Esophagus muscularis mucosa (tissue), 4 donors: ENCODE results near the gene SLC25A26.

Source experiments
- CTCF ChIP-seq, 3 experiments: fragments of 200-600 bp in 2 of 3; fragments of 450-650 bp in 1 of 3; sonication (generic) in 2 of 3; IDR thresholded peaks; one replicate each; pipeline ENCODE4 v1.5.1; 2017 to 2019; ENCODE audit warnings: antibody characterized with exemption in 3 of 3, mild to moderate bottlenecking in 2 of 3, moderate library complexity in 1 of 3
- EP300 ChIP-seq: sonication (generic); formaldehyde crosslinking; IDR thresholded peaks from one replicate; pipeline ENCODE4 v1.6.1; 2017; ENCODE audit warnings: antibody characterized with exemption
- POLR2A ChIP-seq: fragments of 450-650 bp; IDR thresholded peaks from one replicate; pipeline ENCODE4 v1.6.1; 2017; ENCODE audit warnings: antibody characterized with exemption, moderate library complexity, mild to moderate bottlenecking, low read depth
- POLR2AphosphoS5 ChIP-seq, 2 donors: sonication (generic); formaldehyde crosslinking; IDR thresholded peaks; one replicate each; pipeline ENCODE4 v1.6.1; 2017; ENCODE audit warnings: antibody characterized with exemption in 2 of 2

- no peak for TF ChIP-seq POLR2A
- TF ChIP-seq CTCF (IDR thresholded peaks at IDR 0.05): no peak
- TF ChIP-seq POLR2AphosphoS5 (IDR thresholded peaks at IDR 0.05): no peak
- TF ChIP-seq EP300: no peak
These were observed 50.4 kb downstream of the SLC25A26 start for GRCh38 chr3:66271231-66271630.
